K562 (cell line): ENCODE data around the gene PLEKHH3. TPM values are rescaled to one million over a fixed set of nuclear protein-coding genes. Genes with fewer than 3 reads are reported as not detected.

Experiments
- CSDE1 ChIP-seq, 2 experiments: fragments of 450-650 bp; IDR thresholded peaks; 2 replicates each; pipeline ENCODE4 v1.6.1; 2016; ENCODE audit warnings: mild to moderate bottlenecking in 1 of 2
- DIDO1 ChIP-seq: fragments of 450-650 bp; IDR thresholded peaks from 2 replicates; pipeline ENCODE4 v1.6.1; 2016; ENCODE audit warnings: low read depth, missing biosample characterization, missing genetic modification characterization
- DMBX1 ChIP-seq: fragments of 250-450 bp; sonication (Bioruptor Pico); IDR thresholded peaks from 2 replicates; pipeline ENCODE4 v1.8.0; 2022; ENCODE audit warnings: inconsistent platforms, mild to moderate bottlenecking, moderate library complexity, borderline replicate concordance
- E2F5 ChIP-seq: sonication (generic); formaldehyde crosslinking; IDR thresholded peaks from 2 replicates; pipeline ENCODE4 v1.8.0; 2022; ENCODE audit warnings: mild to moderate bottlenecking, missing genetic modification reagents
- GABPA ChIP-seq: fragments of 200-800 bp; sonication (Bioruptor generic); conservative IDR thresholded peaks from 2 replicates; pipeline ENCODE4 v1.6.1; 2016; ENCODE audit warnings: low read depth, missing genetic modification characterization, missing compliant biosample characterization
- KLF10 ChIP-seq: fragments of 250-450 bp; sonication (Bioruptor Pico); IDR thresholded peaks from 2 replicates; pipeline ENCODE4 v1.6.1; 2021; ENCODE audit warnings: matching md5 sums
- MTA1 ChIP-seq: fragments of 450-650 bp; IDR thresholded peaks from 2 replicates; pipeline ENCODE4 v1.6.1; 2017; ENCODE audit warnings: borderline replicate concordance
- NCOR1 ChIP-seq: fragments of 450-650 bp; IDR thresholded peaks from 2 replicates; pipeline ENCODE4 v1.6.1; 2016; ENCODE audit warnings: mild to moderate bottlenecking, moderate library complexity
- RERE ChIP-seq: sonication (generic); formaldehyde crosslinking; IDR thresholded peaks from 2 replicates; pipeline ENCODE4 v1.8.0; 2023; ENCODE audit warnings: missing genetic modification reagents, mild to moderate bottlenecking, borderline replicate concordance
- STAT5A ChIP-seq: IDR thresholded peaks from 2 replicates; pipeline ENCODE4 v1.6.1; 2012; ENCODE audit warnings: low read length, inconsistent platforms, borderline replicate concordance
- ZNF143 ChIP-seq: sonication (generic); formaldehyde crosslinking; IDR thresholded peaks from 2 replicates; pipeline ENCODE4 v1.9.0; 2022; ENCODE audit warnings: mild to moderate bottlenecking, missing genetic modification reagents
- polyA plus RNA-seq, 8 experiments: library from polyadenylated mRNA; depleted of rRNA in 4 of 8; stranded (reverse) in 5 of 8; unstranded in 3 of 8; fragments of >200 nt; fragmentation: Nextera tagmentation in 2 of 8; fragmentation: Illumina TruSeq in 1 of 8; extraction: Ambion mirVana in 2 of 8; extraction: Trizol in 1 of 8; gene quantifications; 2 replicates each; pipeline versions ENCODE4 v1.2.1 to v1.2.3, GENCODE V29; 2011 to 2014; ENCODE audit warnings: inconsistent platforms in 1 of 8, missing spikeins in 1 of 8
- total RNA-seq, 7 experiments: library from RNA; depleted of rRNA in 6 of 7; stranded (reverse); fragments of >200 nt in 6 of 7; fragmentation: Illumina TruSeq in 2 of 7; extraction: Trizol in 2 of 7; gene quantifications; 2 replicates each; pipeline versions ENCODE4 v1.2.1 to v1.2.3, GENCODE V29; 2011 to 2021; ENCODE audit warnings: low replicate concordance in 1 of 7
- TF ChIP-seq, protein P1 (sequence below): sonication (generic); formaldehyde crosslinking; IDR thresholded peaks from 2 replicates; pipeline ENCODE4 v1.8.1; 2022; ENCODE audit warnings: missing genetic modification reagents
- TF ChIP-seq, protein P2 (sequence below): IDR thresholded peaks from 2 replicates; pipeline ENCODE4 v1.6.1; 2011; ENCODE audit not compliant: insufficient read length; ENCODE audit errors: extremely low read depth
- TF ChIP-seq, protein P3 (sequence below): fragments of 450-650 bp; IDR thresholded peaks from 2 replicates; pipeline ENCODE4 v1.6.1; 2017; ENCODE audit warnings: antibody characterized with exemption

PLEKHH3 gene
- total and polyA plus RNA-seq, 9 of the 15 experiments (the other 6 are each of a cell fraction or from before 2014, with no cell fraction given): 0.58 to 34.5 (median 5.0) TPM

DNA sequence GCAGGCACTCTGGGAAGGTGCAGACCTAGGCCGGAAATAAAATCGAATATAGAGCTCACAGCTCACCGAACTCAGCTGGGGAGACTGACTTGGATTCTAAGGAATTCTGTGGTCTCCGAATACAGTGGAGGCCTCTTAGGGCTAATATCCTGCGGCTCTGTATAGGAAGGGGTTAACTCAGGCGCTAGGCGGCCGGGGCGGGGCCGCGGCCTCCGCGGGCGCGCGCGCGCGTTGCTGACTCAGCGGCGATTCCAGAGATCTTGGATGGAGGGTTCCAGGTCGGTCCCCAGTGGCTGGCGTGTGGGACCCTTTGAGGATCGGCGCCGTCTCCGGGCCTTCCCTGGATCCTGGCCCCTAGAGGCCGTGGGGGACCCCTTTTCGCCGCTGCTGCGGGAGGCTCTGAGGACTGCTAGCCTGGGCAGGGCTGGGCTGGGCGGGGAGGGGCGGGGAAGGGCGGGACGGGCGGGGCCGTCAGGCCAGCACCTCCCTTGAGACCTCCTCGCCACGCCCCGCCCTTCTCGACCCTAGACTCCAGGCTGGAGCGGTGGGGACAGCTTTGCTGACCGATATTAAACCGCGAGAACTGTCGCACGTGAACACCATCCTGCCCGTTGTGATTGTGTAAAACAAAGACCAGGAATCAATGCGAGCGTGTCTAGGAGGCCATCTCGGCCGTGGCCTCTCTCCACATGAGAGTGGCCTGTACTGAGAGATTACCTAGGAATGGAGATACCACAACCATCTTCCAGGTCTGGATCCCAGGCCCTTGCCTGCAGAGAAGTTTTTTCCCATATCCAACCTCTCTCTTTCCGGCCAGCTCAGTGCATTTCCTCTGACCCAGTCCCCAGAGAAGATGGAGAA, 1.4 kb upstream of the PLEKHH3 start (continued):
- TF ChIP-seq E2F5 (CRISPR knock-in tag): no peak
- TF ChIP-seq CSDE1 (IDR thresholded peaks at IDR 0.05): no peak
- TF ChIP-seq DIDO1 (tag): no peak
- no peak for TF ChIP-seq DMBX1 (CRISPR knock-in tag)
- TF ChIP-seq GABPA (tag): 0 out of 2 replicates have a peak, but pooled peaks have one; percentile 28
- no peak for TF ChIP-seq KLF10 (CRISPR knock-in tag)
- TF ChIP-seq, protein P1, sequence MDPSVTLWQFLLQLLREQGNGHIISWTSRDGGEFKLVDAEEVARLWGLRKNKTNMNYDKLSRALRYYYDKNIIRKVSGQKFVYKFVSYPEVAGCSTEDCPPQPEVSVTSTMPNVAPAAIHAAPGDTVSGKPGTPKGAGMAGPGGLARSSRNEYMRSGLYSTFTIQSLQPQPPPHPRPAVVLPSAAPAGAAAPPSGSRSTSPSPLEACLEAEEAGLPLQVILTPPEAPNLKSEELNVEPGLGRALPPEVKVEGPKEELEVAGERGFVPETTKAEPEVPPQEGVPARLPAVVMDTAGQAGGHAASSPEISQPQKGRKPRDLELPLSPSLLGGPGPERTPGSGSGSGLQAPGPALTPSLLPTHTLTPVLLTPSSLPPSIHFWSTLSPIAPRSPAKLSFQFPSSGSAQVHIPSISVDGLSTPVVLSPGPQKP: no peak
- no peak for TF ChIP-seq MTA1
- TF ChIP-seq NCOR1: peak; percentile 59
- no peak for TF ChIP-seq ZNF143 (CRISPR knock-in tag)
- no peak for TF ChIP-seq RERE (CRISPR knock-in tag)
- TF ChIP-seq STAT5A: no peak
- TF ChIP-seq, protein P2, sequence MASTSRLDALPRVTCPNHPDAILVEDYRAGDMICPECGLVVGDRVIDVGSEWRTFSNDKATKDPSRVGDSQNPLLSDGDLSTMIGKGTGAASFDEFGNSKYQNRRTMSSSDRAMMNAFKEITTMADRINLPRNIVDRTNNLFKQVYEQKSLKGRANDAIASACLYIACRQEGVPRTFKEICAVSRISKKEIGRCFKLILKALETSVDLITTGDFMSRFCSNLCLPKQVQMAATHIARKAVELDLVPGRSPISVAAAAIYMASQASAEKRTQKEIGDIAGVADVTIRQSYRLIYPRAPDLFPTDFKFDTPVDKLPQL: no peak
- TF ChIP-seq, protein P3, sequence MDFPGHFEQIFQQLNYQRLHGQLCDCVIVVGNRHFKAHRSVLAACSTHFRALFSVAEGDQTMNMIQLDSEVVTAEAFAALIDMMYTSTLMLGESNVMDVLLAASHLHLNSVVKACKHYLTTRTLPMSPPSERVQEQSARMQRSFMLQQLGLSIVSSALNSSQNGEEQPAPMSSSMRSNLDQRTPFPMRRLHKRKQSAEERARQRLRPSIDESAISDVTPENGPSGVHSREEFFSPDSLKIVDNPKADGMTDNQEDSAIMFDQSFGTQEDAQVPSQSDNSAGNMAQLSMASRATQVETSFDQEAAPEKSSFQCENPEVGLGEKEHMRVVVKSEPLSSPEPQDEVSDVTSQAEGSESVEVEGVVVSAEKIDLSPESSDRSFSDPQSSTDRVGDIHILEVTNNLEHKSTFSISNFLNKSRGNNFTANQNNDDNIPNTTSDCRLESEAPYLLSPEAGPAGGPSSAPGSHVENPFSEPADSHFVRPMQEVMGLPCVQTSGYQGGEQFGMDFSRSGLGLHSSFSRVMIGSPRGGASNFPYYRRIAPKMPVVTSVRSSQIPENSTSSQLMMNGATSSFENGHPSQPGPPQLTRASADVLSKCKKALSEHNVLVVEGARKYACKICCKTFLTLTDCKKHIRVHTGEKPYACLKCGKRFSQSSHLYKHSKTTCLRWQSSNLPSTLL: no peak
